Osteocyte (in vitro differentiated cells): ENCODE results near the gene PFDN2. TPM values are rescaled to one million over a fixed set of nuclear protein-coding genes. Genes with fewer than 3 reads are reported as not detected.

Source experiments
- DNase-seq: peaks from one replicate; pipeline ENCODE4 v3.0.0; 2021; ENCODE audit warnings: mixed read lengths; ENCODE audit not compliant: unreplicated experiment; ENCODE audit errors: extremely low spot score
- H3K27ac Mint-ChIP-seq: one replicate; pipeline ENCODE4 v1.8.0; 2021; ENCODE audit warnings: mild to moderate bottlenecking, mixed read lengths; ENCODE audit not compliant: unreplicated experiment
- H3K27me3 Mint-ChIP-seq: one replicate; pipeline ENCODE4 v1.8.0; 2021; ENCODE audit warnings: mixed read lengths; ENCODE audit not compliant: unreplicated experiment
- H3K36me3 Mint-ChIP-seq: one replicate; pipeline ENCODE4 v1.8.0; 2021; ENCODE audit warnings: mixed read lengths; ENCODE audit not compliant: unreplicated experiment
- H3K4me1 Mint-ChIP-seq: one replicate; pipeline ENCODE4 v1.8.0; 2021; ENCODE audit warnings: mixed read lengths; ENCODE audit not compliant: unreplicated experiment
- H3K4me3 Mint-ChIP-seq: one replicate; pipeline ENCODE4 v1.8.0; 2021; ENCODE audit warnings: mild to moderate bottlenecking, moderate library complexity, mixed read lengths; ENCODE audit not compliant: unreplicated experiment
- H3K9me3 Mint-ChIP-seq: one replicate; pipeline ENCODE4 v1.8.0; 2021; ENCODE audit warnings: mixed read lengths; ENCODE audit not compliant: unreplicated experiment
- CTCF ChIP-seq: fragments of 200-600 bp; sonication (generic); IDR thresholded peaks from 2 replicates; pipeline ENCODE4 v1.5.0; 2021; ENCODE audit warnings: antibody characterized with exemption, mild to moderate bottlenecking, moderate library complexity
- total RNA-seq: library from RNA; stranded (reverse); gene quantifications from 2 replicates; pipeline ENCODE4 v1.2.1, GENCODE V29; 2021

The PFDN2 gene
- total RNA-seq, 1 donor from 2014 or later: 48.9 TPM

GRCh38 chr1:161163793-161164192, 46.0 kb upstream of the PFDN2 start:
- no peak overlapping the region for H3K4me3 Mint-ChIP-seq
- H3K4me1 Mint-ChIP-seq: peaks cover 46% of the 10 kb centered on the region
- no peaks in the 10 kb centered on the region for H3K9me3 Mint-ChIP-seq
- no peaks in the 10 kb centered on the region for H3K27me3 Mint-ChIP-seq
- no peak for TF ChIP-seq CTCF
- H3K27ac Mint-ChIP-seq: peak overlapping the region; percentile 29
- peaks cover 12% of the 10 kb centered on the region for H3K36me3 Mint-ChIP-seq
- DNase-seq: no peak

- Mint-ChIP-seq H3K36me3 (peaks cover 14% of the 10 kb centered on the region), H3K4me1 (peaks cover 45% of the 10 kb centered on the region), H3K27ac (no peak overlapping the region), H3K9me3 (no peaks in the 10 kb centered on the region), H3K4me3 (no peak overlapping the region), H3K27me3 (no peaks in the 10 kb centered on the region)
- no peak for DNase-seq
- no peak for TF ChIP-seq CTCF
These were observed 45.0 kb upstream of the PFDN2 start for GRCh38 chr1:161162806-161163205.

- peaks cover 20% of the 10 kb centered on the region for H3K36me3 Mint-ChIP-seq
- no peak overlapping the region for H3K4me3 Mint-ChIP-seq
- peaks cover 37% of the 10 kb centered on the region for H3K4me1 Mint-ChIP-seq
- TF ChIP-seq CTCF: no peak
- H3K9me3 Mint-ChIP-seq: no peaks in the 10 kb centered on the region
- no peaks in the 10 kb centered on the region for H3K27me3 Mint-ChIP-seq
- no peak for DNase-seq
- no peak overlapping the region for H3K27ac Mint-ChIP-seq
These were observed 44.2 kb upstream of the PFDN2 start for GRCh38 chr1:161162052-161162451.

- no peak for DNase-seq
- Mint-ChIP-seq H3K36me3 (peaks cover 20% of the 10 kb centered on the region), H3K27me3 (no peaks in the 10 kb centered on the region), H3K9me3 (no peaks in the 10 kb centered on the region), H3K4me3 (no peak overlapping the region), H3K27ac (no peak overlapping the region), H3K4me1 (peaks cover 35% of the 10 kb centered on the region)
- TF ChIP-seq CTCF: no peak
These were observed 43.8 kb upstream of the PFDN2 start for GRCh38 chr1:161161652-161162051.

GRCh38 chr1:161160671-161161145, 42.9 kb upstream of the PFDN2 start:
- H3K9me3 Mint-ChIP-seq: no peaks in the 10 kb centered on the region
- no peak for DNase-seq
- no peaks in the 10 kb centered on the region for H3K27me3 Mint-ChIP-seq
- peaks cover 20% of the 10 kb centered on the region for H3K36me3 Mint-ChIP-seq
- H3K4me1 Mint-ChIP-seq: peaks cover 32% of the 10 kb centered on the region
- TF ChIP-seq CTCF: no peak
- peak overlapping the region; percentile 87 for H3K4me3 Mint-ChIP-seq
- no peak overlapping the region for H3K27ac Mint-ChIP-seq
